GM18909 (cell line): ENCODE measurements around the gene PLXNA4.
"Not testable (repeated sequence)": the region's sequence is repeated elsewhere in the genome, so short reads cannot be mapped to it uniquely, and the experiment has no call there.

Experiments
- ATAC-seq: cut with Tn5 transposase; IDR thresholded peaks from one replicate; pipeline ENCODE4 v1.9.1; 2021; ENCODE audit warnings: mild to moderate bottlenecking; ENCODE audit not compliant: unreplicated experiment, poor library complexity

The PLXNA4 gene

GRCh38 chr7:132575982-132576720 lies at the start of gene PLXNA4:
Gene PLXNA4 (minus strand): TSS chr7:132576470. CDS start chr7:132508693, 67,777 bp downstream.
- no peak for ATAC-seq

GRCh38 chr7:132625651-132626050 lies 49.4 kb upstream of the PLXNA4 start:
- ATAC-seq: no peak

- no peak for ATAC-seq
These were observed 45.8 kb upstream of the PLXNA4 start for GRCh38 chr7:132622081-132622480.

GRCh38 chr7:132619967-132620366 lies 43.7 kb upstream of the PLXNA4 start:
- ATAC-seq: no peak

- ATAC-seq: no peak
These were observed 42.7 kb upstream of the PLXNA4 start for GRCh38 chr7:132618956-132619305.

- no peak for ATAC-seq
These were observed 42.1 kb upstream of the PLXNA4 start for GRCh38 chr7:132618271-132618955.

- no peak for ATAC-seq
These were observed 38.4 kb upstream of the PLXNA4 start for GRCh38 chr7:132614428-132615318.

GRCh38 chr7:132613737-132614136 lies 37.5 kb upstream of the PLXNA4 start:
- ATAC-seq: no peak

GRCh38 chr7:132610995-132611394 lies 34.7 kb upstream of the PLXNA4 start:
- no peak for ATAC-seq

GRCh38 chr7:132609906-132610520 lies 33.7 kb upstream of the PLXNA4 start:
- no peak for ATAC-seq

- ATAC-seq: no peak
These were observed 33.0 kb upstream of the PLXNA4 start for GRCh38 chr7:132609222-132609621.

GRCh38 chr7:132608523-132608922 lies 32.3 kb upstream of the PLXNA4 start:
- ATAC-seq: no peak

- no peak for ATAC-seq
These were observed 31.4 kb upstream of the PLXNA4 start for GRCh38 chr7:132607656-132608055.

GRCh38 chr7:132604121-132604520 lies 27.9 kb upstream of the PLXNA4 start:
- no peak for ATAC-seq

- no peak for ATAC-seq
These were observed 27.1 kb upstream of the PLXNA4 start for GRCh38 chr7:132603220-132603833.

- ATAC-seq: no peak
These were observed 25.5 kb upstream of the PLXNA4 start for GRCh38 chr7:132601783-132602182.

GRCh38 chr7:132596588-132596987 lies 20.3 kb upstream of the PLXNA4 start:
- ATAC-seq: no peak

GRCh38 chr7:132594741-132595140 lies 18.5 kb upstream of the PLXNA4 start:
- ATAC-seq: not testable (repeated sequence)

- ATAC-seq: no peak
These were observed 16.7 kb upstream of the PLXNA4 start for GRCh38 chr7:132592936-132593335.
